CD4-positive, alpha-beta T cell treated with Interleukin-12 subunit alpha and Interleukin-12 subunit beta, for 1 hour (primary cell): Measurements from ENCODE around the gene IZUMO4.

ENCODE experiments used
- DNase-seq: peaks from one replicate; pipeline ENCODE4 v3.0.0-alpha.2; 2020

Gene IZUMO4

DNA sequence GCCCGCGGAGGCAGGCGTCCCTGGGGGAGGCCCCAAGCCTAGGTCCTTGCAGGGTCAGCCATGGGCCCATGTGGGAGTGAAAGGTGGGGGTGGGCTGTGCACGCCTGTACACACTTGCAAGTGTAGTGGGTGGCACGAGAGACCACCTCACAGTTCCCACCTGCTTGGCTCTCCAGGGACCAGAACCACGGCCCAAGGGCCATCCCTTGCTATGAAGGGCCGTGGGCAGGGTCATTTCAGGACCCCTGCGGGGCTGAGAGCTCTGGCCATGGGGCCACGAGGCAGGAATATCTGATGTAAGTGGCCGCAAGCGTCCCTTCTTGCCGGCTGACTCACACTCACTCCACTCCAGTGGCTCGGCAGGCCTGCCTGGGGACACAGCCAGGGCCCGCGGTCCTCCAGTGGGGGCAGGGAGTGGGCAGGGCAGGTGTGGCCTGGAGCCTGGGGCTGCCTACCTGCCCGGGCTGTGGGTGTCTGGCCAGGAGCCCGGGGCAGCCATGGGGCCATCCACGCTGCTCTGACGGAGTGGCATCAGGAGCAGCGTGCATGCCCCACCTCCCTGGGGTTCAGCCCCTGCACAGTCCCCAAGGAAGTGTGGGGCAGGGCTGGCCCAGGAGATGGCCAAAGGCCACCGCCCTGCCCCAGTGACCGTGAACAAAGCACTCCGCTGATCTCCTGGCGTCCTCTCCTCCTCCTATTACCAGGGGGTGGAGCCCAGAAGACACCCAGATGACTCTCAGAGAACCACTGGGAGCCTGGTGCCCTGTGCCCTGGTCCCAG is 37.1 kb upstream of the IZUMO4 start:
- no peak for DNase-seq

GRCh38 chr19:2060884-2061494 is 35.7 kb upstream of the IZUMO4 start:
- no peak for DNase-seq

DNA sequence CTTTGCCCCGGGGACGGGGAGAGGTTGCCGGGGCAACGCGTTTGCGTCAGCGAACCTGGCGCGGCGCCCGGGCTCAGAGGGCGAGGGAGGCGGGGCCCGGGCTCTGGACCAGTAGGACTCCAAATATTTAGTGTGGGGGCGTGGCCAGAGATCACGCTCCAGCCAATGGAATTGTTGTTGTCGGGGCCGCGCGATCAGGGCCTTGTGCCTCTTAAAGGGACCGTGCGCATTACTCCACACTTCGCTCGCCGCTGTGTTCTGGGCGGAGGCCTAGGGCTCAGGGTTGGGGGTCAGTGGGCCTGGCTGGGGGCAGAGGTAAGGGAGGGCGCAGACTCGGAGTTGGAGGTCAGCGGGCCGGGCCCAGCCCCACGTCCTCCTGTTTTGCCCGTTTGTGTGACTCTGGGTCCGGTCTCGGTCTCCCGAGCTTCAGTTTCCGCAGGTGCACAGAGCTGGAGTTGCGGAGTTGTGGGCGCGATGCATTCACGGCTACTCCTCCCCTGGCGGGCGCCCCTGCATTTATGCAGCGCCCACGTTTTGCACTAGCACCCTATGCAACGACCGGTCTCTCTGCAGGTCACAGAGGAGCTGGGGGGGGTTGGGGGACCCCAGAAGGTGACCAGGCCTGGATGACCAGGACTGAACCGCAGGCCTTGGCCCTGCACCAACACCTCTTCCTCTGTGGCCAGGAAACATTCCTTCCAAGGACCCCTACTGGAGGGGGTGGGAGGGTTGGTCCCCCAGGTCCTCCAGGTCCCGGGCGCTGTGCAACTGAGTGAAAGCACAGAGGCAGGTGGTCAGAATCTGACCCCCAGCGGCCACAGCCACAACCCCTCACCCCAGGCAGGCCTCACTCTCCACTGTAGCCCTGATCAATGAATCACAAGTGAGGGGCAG is 35.0 kb upstream of the IZUMO4 start:
- peak; percentile 99 for DNase-seq

- DNase-seq: no peak
Measured at GRCh38 chr19:2062389-2062729, 34.4 kb upstream of the IZUMO4 start.

- no peak for DNase-seq
Measured at GRCh38 chr19:2062770-2063169, 33.9 kb upstream of the IZUMO4 start.

GRCh38 chr19:2063824-2064223 is 32.9 kb upstream of the IZUMO4 start:
- DNase-seq: no peak

- DNase-seq: no peak
Measured at GRCh38 chr19:2064395-2064787, 32.3 kb upstream of the IZUMO4 start.

DNA sequence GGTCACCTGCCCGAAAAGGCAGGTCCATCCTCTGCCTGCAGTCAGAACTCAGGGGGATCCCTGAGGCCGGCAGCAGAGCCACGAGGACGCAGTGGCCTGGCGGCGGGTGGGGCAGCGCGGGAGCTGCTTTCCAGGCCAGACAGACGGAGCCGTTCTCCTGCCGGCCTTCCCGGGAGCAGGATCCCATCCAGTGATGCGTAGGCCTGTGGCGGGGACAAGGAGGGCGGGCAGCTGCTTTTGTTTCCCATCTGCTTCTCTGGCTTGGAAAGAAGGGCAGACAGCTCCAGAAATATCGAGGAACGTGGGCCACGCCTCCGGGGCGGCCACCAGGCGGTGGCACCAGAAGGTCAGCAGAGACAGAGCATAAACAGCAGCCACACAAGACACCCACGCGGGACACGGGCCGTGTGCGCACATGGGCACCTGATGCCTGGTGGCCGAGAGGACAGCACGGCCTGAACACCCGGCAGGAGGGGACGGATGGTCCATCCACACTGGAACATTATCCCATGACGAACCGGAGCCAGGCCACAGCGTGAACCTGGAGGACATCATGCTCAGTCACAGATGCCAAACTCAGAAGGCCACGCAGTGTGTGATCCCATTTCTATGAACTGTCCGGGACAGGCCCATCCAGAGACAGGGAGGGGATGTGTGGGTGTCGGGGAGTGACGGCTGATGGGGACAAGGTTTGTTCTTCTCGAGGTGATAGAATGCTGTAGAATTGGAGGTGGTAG is 31.8 kb upstream of the IZUMO4 start:
- no peak for DNase-seq

DNA sequence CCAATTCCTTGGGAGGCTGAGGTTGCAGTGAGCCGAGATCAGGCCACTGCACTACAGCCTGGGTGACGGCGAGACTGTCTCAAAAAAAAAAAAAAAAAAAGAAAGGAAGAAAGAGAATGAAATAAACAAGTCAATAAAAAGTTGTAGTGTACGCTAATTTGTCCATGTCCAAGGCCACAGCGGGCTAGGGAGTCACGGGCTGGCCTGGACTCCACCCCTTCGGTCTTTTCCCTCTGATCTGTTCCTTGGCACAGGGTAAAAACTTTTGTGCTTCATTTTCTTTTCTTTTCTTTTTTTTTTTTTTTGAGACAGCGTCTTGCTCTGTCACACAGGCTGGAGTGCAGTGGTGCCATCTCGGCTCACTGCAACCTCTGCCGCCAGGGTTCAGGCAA is 26.3 kb upstream of the IZUMO4 start:
- DNase-seq: no peak

GRCh38 chr19:2070986-2071673 is 25.6 kb upstream of the IZUMO4 start:
- no peak for DNase-seq

- no peak for DNase-seq
Measured at GRCh38 chr19:2072757-2073551, 23.8 kb upstream of the IZUMO4 start.

GRCh38 chr19:2076526-2076944 is 20.2 kb upstream of the IZUMO4 start:
- DNase-seq: no peak

- no peak for DNase-seq
Measured at GRCh38 chr19:2077398-2077797, 19.3 kb upstream of the IZUMO4 start.

DNA sequence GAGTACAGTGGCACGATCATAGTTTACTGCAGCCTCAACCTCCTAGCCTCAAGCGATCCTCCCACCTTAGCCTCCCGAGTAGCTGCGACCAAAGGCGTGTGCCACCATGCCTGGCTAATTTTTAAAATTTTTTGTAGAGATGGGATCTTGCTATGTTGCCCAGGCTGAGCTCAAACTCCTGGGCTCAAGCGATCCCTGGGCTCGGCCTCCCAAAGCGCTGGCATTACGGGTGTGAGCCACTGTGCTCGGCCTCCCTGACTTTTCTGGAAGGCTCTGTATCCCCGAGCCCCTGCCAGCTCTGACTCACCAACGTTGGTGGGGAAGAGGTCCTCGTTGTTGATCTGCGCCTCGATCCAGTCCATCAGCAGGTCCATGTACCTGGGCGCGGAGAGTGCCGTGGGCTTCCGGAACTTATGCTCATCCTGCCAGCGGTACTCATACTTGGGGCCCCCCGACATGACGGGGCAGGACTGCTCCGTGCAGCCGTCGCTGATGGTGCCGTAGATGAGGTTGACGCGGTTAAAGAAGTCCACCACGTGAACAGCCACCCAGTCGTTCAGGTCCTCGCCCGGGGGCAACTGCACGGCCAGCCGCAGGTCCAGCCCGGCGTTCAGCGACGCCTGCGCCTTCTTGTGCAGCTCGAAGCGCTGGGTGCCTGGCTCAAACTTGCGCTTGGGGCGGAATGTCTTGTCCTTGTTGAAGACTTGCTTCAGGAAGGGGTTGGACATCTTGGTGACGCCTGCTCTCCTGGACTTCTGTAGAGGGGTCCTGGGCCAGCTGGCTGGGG is 18.7 kb upstream of the IZUMO4 start:
- no peak for DNase-seq

- no peak for DNase-seq
Measured at GRCh38 chr19:2079076-2079864, 17.4 kb upstream of the IZUMO4 start.

- no peak for DNase-seq
Measured at GRCh38 chr19:2079865-2080301, 16.8 kb upstream of the IZUMO4 start.

- no peak for DNase-seq
Measured at GRCh38 chr19:2080336-2080988, 16.3 kb upstream of the IZUMO4 start.

DNA sequence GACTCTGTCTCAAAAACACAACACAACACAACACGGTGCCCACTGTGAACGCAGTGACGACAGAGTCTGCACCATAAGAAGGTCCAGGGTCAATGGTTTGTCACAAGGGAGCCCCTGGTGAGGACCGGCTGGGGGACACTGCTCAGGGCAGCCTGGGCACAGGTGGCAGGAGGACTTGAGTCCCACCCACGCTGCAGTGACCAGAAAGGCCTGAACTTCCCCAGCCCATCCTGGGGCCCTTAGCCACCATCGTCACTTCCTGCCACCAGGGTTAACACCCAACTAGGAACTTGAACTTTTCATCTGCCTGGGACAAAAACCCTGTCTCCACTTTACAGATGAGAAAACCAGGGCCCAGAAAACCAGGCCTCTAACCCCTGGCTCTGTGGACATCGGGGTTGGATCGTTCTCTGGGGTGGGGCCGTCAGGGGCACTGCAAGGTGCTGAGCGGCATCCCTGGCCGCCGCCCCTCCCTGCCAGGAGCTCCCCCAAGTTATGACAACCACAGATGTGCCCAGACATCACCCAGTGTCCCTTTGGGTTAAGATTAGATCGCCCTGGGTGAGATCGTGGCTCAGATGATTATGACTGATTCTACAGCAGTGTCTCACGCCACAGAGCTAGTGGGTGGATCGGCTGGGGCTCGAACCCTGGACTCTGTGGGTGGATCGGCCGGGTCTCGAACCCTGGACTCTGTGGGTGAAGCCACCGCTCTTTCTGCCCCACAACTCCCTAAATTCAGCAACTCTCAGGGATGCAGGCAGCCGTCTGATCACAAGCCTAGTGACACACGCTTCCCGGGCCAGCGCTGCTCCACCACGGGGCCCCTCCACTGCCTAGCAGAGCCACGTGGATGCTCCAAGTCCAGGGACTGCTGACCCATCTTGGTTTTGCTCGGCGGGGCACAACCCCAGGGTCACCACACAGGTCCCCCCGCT is 14.6 kb upstream of the IZUMO4 start:
- DNase-seq: peak; percentile 72
